Erythroblast (primary cell): ENCODE data around the gene FAM98A.

ENCODE experiments used
- DNase-seq, 2 experiments: peaks; one replicate each; lab custom pipeline; 2025; lab: John Stamatoyannopoulos, UW
- GATA1 ChIP-seq: IDR thresholded peaks from 2 replicates; pipeline ENCODE4 v1.6.1; 2011; ENCODE audit warnings: low read depth, mild to moderate bottlenecking, control low read depth, low read length, moderate library complexity
- POLR2A ChIP-seq: IDR thresholded peaks from 2 replicates; pipeline ENCODE4 v1.6.1; 2011; ENCODE audit warnings: mild to moderate bottlenecking, low read length

FAM98A gene

DNA sequence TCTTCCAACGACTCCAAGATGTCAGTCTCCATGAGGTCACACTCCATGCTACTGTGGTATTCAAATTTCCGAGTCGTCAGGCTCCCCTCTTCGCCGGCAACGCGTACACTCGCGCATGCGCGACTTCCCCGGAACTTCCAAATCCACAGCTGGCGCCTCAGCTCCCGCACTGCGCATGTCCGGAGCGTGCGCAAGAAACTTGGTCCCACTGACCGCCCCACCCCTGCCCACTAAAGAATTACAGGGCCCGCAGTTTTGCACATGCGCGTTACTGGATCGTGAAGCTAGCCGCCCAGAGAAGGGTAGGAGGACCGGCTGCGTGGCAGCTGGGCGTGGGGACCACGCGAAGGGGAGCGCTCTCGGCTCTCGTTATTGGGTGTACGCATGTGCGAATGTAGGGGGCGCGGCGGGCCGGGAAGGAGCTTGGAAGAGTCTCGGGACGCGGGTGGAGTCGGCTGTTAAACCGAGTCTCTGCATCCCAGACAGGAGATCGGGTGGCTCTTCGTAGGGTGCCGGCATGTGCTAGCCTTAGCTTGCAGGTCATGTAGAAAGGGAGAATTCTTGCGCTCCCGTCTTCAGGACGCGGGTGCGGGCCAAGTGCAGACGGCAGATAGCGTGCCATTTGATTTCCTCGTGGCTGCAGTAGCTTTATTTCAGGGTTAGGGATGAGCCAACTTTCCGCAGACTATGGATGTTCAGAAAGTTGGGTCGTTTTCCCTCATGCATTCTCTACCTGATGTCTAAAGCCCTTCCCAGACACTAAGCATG lies at the start of gene FAM98A:
TSS of gene FAM98A (minus strand) at position 125 of the 768 bp plus-strand sequence. CDS start at position 47, 78 bp downstream.
- DNase-seq: peak; percentile 98 to 99
- TF ChIP-seq POLR2A: peak; percentile 60
- no peak for TF ChIP-seq GATA1

DNA sequence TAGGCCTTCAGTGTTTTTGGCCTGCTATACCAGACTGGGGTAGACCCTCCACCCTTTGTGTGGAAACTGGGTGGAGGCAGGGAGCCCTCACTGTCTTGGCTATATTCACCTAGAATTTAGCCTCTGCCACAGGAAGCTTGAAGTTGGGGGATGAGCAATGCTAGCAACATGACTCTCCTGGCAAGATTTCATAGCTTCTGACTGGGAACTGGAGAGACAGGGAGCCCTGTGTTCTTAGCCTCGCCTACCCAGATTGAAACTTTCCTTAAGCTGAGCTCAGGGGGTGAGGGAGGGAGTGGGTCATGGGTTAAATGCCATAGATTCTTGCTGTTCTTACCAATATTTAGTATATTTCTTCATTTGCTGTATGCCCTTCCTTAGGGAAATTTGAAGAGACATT lies 46.8 kb upstream of the FAM98A start:
- DNase-seq: no peak
- TF ChIP-seq POLR2A (no peak), GATA1 (no peak)

DNA sequence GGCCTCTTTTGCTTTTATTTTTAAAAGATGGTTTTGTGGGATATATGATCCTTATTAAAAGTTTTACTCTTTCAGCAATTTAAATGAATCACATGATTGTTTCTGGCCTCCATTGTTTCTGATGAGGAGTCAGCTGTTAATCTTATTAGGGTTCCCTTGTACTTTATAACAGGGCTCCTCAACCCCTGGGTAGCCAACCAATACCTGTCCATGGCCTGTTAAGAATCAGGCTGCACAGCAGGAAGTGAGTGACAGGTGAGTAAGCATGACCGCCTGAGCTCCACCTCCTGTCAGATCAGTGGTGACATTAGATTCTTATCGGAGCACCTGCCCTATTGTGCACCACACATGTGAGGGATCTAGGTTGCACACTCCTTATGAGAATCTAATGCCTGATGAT lies 45.1 kb upstream of the FAM98A start:
- no peak for DNase-seq
- TF ChIP-seq GATA1 (no peak), POLR2A (no peak)

DNA sequence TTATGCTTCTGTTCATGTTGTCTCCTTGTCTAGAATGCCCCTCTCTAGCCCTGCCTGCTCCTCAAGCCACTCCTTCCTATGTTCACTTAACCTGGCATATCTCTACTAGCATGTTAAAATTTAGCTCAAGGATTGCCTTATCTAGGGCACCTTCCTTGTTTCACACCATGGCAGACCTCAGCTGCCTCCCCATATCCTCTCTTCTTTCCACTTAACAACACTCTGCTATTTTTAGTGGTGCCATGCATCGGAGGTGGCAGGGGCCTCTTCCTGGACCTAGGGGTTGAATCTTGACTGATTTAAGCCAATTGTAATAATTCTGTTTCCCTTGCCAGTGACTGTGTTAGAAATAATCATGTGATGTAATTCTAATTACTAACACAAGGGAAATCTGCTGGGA lies 36.9 kb upstream of the FAM98A start:
- TF ChIP-seq POLR2A: no peak
- no peak for DNase-seq

DNA sequence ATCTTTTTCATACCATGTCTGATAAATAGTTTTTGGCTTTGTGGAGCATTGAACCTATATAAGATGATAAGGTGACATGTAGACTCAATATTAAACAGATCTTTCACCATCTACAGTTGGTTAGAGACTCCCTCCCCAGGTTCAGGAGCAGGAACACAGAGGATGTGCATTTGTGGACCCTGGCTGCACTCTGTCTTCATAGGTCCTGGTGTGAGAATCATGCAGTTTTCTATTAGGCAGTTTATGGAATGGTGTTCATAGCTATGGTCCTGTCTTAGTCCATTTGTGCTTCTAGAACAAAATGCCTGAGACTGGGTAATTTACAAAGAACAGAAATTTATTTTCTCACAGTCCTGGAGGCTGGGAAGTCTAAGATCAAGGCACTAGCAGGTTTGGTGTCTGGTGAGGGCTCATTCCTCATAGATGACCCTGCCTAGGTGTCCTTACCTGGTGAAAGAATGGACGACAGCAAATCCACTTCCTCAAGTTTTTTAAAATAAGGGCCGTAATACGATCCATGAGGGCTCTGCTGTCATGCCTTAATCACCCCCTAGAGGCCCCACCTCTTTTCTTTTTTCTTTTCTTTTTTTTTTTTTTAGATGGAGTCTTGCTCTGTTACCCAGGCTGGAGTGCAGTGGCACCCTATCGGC lies 35.3 kb upstream of the FAM98A start:
- DNase-seq: no peak
- TF ChIP-seq POLR2A: no peak

DNA sequence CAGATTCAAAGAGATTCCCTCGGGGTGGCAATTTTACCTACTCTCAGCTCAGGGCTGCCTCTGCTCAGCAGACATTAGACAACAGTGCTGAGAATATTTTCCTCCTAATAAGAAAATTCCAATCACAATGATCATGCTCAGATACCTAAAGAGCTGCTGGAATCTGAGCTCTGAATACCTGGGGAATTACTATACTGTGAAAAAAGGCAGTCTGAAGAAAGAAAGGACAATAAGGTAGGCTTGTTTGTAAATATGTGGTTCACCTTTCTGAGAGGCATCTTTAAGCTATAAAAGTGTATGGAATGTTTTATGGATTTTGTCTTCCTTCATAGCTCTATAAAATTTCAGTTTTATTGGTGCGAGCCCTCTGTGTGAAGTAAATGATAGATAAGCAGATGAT lies 34.2 kb upstream of the FAM98A start:
- DNase-seq: no peak
- TF ChIP-seq POLR2A: no peak
- no peak for TF ChIP-seq GATA1

DNA sequence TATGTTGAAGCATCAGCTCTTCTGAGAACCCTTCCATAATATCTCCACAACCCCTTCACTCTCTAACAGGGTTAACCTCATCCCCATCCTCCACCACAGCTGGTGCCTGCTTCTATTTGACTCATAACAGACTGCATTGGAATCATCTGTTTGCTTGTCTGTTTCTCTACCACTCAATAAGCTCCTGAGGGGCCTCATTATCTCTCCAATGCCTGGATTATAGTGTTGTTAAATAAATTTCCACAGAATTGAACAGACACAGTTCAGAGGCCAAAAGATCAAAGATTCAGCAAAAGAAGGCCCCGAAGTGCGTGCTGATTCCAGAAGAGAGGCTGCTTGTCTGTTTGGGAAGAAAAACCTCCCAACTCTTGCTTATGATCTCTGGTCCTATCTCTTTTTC lies 33.7 kb upstream of the FAM98A start:
- no peak for DNase-seq
- TF ChIP-seq POLR2A: no peak

DNA sequence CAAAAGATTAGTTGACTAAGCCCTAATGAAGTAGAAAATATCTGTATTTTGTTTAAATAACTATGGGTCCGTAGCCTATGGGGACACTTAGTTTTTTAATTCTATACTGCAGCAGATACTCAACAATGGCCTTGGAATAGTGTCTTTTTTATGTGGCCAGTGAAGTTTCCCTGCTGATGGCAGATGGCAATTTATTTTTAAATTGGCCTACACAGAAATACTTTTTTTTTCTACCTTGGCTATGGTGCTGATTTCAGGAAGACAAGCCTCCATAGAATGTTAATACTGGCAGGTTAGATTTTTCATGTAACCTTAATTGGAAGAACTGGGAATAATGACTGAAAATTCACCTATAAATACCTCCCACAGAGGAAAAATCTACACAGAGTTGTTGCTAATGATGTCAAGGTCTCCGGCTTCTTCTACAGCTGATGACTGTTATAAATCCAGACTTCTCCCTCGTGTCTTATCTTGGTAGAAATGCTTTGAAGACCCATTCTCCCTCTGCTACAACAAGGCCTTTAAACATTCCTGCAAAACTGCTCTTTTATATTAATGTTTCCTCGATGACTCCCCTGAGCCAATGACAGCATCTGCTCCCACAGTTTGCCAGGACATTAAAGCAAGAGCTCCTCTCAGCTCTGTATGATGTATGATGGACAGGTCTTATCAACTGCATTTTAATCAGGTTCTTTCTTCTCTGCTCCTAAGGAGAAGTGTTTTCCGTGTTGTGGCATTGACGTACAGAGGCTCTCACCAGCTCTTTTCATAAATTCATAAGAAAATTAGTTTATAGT lies 29.1 kb upstream of the FAM98A start:
- no peak for TF ChIP-seq GATA1
- TF ChIP-seq POLR2A: no peak
- DNase-seq: no peak

DNA sequence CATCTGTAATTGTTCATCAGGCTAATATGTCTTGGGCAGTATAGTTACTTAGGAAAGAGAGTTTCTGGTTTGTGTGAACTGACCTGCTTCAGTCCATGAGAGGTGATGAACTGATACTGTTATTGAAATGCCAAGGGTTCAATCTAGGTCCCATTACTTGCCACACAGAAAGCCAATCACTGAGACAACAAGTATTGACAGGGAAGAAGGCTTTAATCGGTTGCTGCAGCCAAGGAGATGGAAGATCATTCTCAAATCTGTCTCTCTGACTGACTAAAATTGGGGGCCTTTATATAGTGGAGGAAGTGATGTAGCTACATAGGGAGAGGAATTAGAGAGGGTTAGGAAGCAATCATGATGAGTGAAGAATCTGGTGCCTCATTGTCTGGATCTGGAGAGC lies 19.9 kb upstream of the FAM98A start:
- TF ChIP-seq POLR2A (no peak), GATA1 (no peak)
- no peak for DNase-seq

DNA sequence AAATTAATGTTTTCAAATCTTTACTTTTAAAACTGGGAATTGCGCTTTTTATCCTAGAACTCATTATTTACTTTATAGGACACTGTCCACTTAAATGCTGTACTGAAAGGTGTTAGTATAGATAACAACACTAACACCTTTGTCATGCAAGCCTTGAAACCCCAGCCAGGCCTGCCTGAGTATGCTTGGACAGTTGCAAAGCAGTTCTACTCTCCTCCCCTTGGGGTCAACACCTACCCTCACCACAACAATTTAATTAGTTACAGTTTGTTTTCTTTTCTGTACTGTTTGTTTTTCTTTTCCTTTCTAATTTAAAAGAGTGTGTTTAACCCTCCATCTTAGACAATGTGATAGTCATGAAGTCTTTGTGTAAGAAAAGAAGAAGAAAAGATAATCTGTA lies 18.9 kb upstream of the FAM98A start:
- no peak for DNase-seq
- TF ChIP-seq POLR2A (no peak), GATA1 (no peak)

DNA sequence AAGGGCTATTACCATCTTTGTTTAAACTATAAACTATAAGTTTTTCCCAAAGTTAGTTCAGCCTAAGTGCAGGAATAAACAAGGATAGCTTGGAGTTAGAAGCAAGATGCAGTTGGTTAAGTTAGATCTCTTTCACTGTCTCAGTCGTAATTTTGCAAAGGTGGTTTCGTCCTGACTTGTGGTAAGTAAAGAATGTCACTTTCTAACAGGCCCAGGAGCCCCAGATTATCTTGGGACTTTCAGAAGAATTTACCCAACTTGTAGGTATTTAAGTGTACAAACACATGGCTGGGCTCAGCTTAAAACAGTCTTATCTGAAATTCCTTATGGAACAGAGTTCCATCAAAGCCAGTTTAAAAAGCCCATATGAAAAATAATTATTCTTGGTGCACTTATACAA lies 18.3 kb upstream of the FAM98A start:
- no peak for DNase-seq

DNA sequence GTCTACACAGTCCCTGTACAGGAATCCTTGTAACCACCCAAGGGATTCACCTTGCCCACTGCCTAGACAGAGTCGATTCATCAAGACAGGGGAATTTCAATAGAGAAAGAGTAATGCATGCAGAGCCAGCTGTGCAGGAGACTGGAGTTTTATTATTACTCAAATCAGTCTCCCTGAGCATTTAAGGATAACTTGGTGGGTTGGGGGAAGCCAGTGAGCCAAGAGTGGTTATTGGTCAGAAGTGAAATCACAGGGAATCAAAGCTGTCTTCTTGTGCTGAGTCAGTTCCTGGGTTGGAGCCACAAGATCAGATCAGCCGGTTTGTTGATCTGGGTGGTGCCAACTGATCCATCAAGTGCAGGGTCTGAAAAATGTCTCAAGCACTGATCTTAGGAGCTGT lies 17.8 kb upstream of the FAM98A start:
- TF ChIP-seq GATA1: no peak
- no peak for TF ChIP-seq POLR2A
- no peak for DNase-seq

More for the DNA sequence above, 18.3 kb upstream of the FAM98A start:
- TF ChIP-seq POLR2A: no peak
- TF ChIP-seq GATA1: no peak

DNA sequence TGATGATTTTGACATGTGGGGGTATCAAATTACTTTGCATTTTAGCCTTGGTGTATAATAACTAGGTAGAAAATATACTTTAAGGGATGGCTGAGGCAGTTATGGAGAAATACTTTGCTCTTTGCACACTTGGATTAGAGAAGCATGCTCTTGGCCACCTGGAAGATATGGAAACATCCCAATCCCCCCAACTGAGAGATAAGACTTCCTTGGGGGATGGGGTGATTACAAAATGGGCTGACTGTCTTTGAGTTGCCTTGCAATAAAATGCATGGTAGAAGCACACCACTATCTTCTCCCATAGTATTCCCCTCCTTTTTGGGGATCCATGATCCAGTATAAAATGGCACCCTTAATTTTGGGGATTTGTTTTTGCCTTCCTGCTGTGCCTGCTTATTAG lies 15.1 kb upstream of the FAM98A start:
- DNase-seq: no peak
- TF ChIP-seq GATA1 (no peak), POLR2A (no peak)

DNA sequence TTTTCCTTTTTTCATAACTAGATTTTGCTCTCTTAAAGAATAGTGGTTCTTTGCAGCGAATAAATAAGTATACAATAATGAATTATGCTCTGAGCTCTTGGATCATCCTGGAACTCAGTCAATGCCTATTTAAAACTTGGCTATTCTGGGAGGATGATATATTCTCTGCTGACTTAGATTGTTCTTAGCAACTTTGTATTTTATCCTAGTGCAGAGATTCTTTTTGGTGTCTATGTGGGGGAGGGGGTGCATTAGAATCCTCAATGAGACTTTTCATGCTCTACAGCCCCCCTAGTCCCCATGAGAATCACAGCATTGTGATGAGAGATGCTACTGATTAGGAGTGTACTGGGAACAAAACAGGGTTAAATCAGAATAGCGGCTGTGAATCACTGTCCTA lies 8.8 kb upstream of the FAM98A start:
- DNase-seq: no peak
- TF ChIP-seq POLR2A: no peak
- no peak for TF ChIP-seq GATA1
